ENCODE results near the gene POLR3E. TPM values are rescaled to one million over a fixed set of nuclear protein-coding genes. Genes with fewer than 3 reads are reported as not detected.

Gene POLR3E
- total RNA-seq, 1 experiment from 2014 or later, result 70.8 TPM

- Histone ChIP-seq H3K36me3 (ENCODE audit: control insufficient read depth, insufficient read depth, low read length) (peaks cover 3% of the 10 kb centered on the region), H3K9me3 (no peaks in the 10 kb centered on the region), H3K27me3 (replicated peaks; ENCODE audit: control insufficient read depth, insufficient read depth, low read length) (no peaks in the 10 kb centered on the region), H3K4me3 (ENCODE audit: low read depth, low read length) (no peak overlapping the region), H3K4me1 (no peaks in the 10 kb centered on the region)
- no peak overlapping the region for H3K27ac Mint-ChIP-seq (ENCODE audit: unreplicated experiment)
- intact Hi-C loops (cut with micrococcal nuclease; ENCODE audit: unreplicated experiment), result no loop called here
- no peak for DNase-seq
- H3K4me3 Mint-ChIP-seq (ENCODE audit: unreplicated experiment), result no peak overlapping the region
- ChIA-PET CTCF (no interaction called here), POLR2A (no interaction called here)
- BruUV-seq (replicated peaks), result no TSS peak
- H3K9me3 Mint-ChIP-seq (ENCODE audit: unreplicated experiment), result no peaks in the 10 kb centered on the region
- H3K4me1 Mint-ChIP-seq (ENCODE audit: low read depth, unreplicated experiment), result no peaks in the 10 kb centered on the region
- peaks cover 76% of the 10 kb centered on the region for H3K36me3 Mint-ChIP-seq (ENCODE audit: insufficient read depth, unreplicated experiment)
- TF ChIP-seq CTCF (IDR thresholded peaks at IDR 0.05; ENCODE audit: insufficient read depth in 1 of 2, low read depth in 1 of 2, low read length in 1 of 2, severe bottlenecking in 1 of 2, unreplicated experiment in 1 of 2), result no peak
- no peaks in the 10 kb centered on the region for H3K27me3 Mint-ChIP-seq (ENCODE audit: insufficient read depth, unreplicated experiment)
These were observed 18.8 kb downstream of the POLR3E start for GRCh38 chr16:22315979-22316378.

GRCh38 chr16:22316411-22316811 lies 19.2 kb downstream of the POLR3E start:
- no peaks in the 10 kb centered on the region for H3K27me3 Mint-ChIP-seq (ENCODE audit: insufficient read depth, unreplicated experiment)
- Histone ChIP-seq H3K4me1 (no peaks in the 10 kb centered on the region), H3K4me3 (ENCODE audit: low read depth, low read length) (no peak overlapping the region), H3K36me3 (ENCODE audit: control insufficient read depth, insufficient read depth, low read length) (peaks cover 3% of the 10 kb centered on the region), H3K27me3 (replicated peaks; ENCODE audit: control insufficient read depth, insufficient read depth, low read length) (no peaks in the 10 kb centered on the region), H3K9me3 (no peaks in the 10 kb centered on the region)
- no peaks in the 10 kb centered on the region for H3K4me1 Mint-ChIP-seq (ENCODE audit: low read depth, unreplicated experiment)
- H3K27ac Mint-ChIP-seq (ENCODE audit: unreplicated experiment), result no peak overlapping the region
- TF ChIP-seq CTCF (IDR thresholded peaks at IDR 0.05; ENCODE audit: insufficient read depth in 1 of 2, low read depth in 1 of 2, low read length in 1 of 2, severe bottlenecking in 1 of 2, unreplicated experiment in 1 of 2), result no peak
- POLR2A ChIA-PET, result no interaction called here
- intact Hi-C loops (cut with micrococcal nuclease; ENCODE audit: unreplicated experiment), result no loop called here
- no peak for DNase-seq
- H3K36me3 Mint-ChIP-seq (ENCODE audit: insufficient read depth, unreplicated experiment), result peaks cover 76% of the 10 kb centered on the region
- BruUV-seq (replicated peaks), result no TSS peak
- CTCF ChIA-PET, result no interaction called here
- no peak overlapping the region for H3K4me3 Mint-ChIP-seq (ENCODE audit: unreplicated experiment)
- H3K9me3 Mint-ChIP-seq (ENCODE audit: unreplicated experiment), result no peaks in the 10 kb centered on the region

GRCh38 chr16:22317001-22317530 lies 19.9 kb downstream of the POLR3E start:
- Mint-ChIP-seq H3K27ac (ENCODE audit: unreplicated experiment) (no peak overlapping the region), H3K27me3 (ENCODE audit: insufficient read depth, unreplicated experiment) (no peaks in the 10 kb centered on the region), H3K4me3 (ENCODE audit: unreplicated experiment) (no peak overlapping the region), H3K9me3 (ENCODE audit: unreplicated experiment) (no peaks in the 10 kb centered on the region), H3K36me3 (ENCODE audit: insufficient read depth, unreplicated experiment) (peaks cover 70% of the 10 kb centered on the region), H3K4me1 (ENCODE audit: low read depth, unreplicated experiment) (no peaks in the 10 kb centered on the region)
- intact Hi-C loops (cut with micrococcal nuclease; ENCODE audit: unreplicated experiment), result no loop called here
- Histone ChIP-seq H3K4me1 (no peaks in the 10 kb centered on the region), H3K36me3 (ENCODE audit: control insufficient read depth, insufficient read depth, low read length) (peaks cover 7% of the 10 kb centered on the region), H3K4me3 (ENCODE audit: low read depth, low read length) (no peak overlapping the region), H3K9me3 (no peaks in the 10 kb centered on the region), H3K27me3 (replicated peaks; ENCODE audit: control insufficient read depth, insufficient read depth, low read length) (no peaks in the 10 kb centered on the region)
- POLR2A ChIA-PET, result no interaction called here
- no TSS peak for BruUV-seq (replicated peaks)
- CTCF ChIA-PET, result no interaction called here
- no peak for DNase-seq
- TF ChIP-seq CTCF (IDR thresholded peaks at IDR 0.05; ENCODE audit: insufficient read depth in 1 of 2, low read depth in 1 of 2, low read length in 1 of 2, severe bottlenecking in 1 of 2, unreplicated experiment in 1 of 2), result no peak
